Stimulated activated CD8-positive, alpha-beta memory T cell treated with anti-CD3 and anti-CD28 coated beads, Interleukin-2, amount 100 ng/mL, for 48 hours (primary cell): ENCODE results near the gene NASP.

ENCODE experiments used
- DNase-seq, 2 donors: peaks; one replicate each; pipeline ENCODE4 v3.0.0-alpha.2; 2020; ENCODE audit warnings: low read depth in 2 of 2

The NASP gene

GRCh38 chr1:45666836-45667235, 83.0 kb downstream of the NASP start:
- DNase-seq: no peak

- no peak for DNase-seq
These were observed 83.7 kb downstream of the NASP start for GRCh38 chr1:45667321-45668111.
